Neural progenitor cell (in vitro differentiated cells): ENCODE results near the gene CACNA1B.

Experiments used
- CTCF ChIP-seq: fragments of 200-600 bp; sonication (generic); IDR thresholded peaks from 2 replicates; pipeline ENCODE4 v1.5.1; 2017; ENCODE audit warnings: antibody characterized with exemption, mild to moderate bottlenecking
- EZH2 ChIP-seq: fragments of 200-600 bp; sonication (generic); IDR thresholded peaks from 2 replicates; pipeline ENCODE4 v1.6.1; 2017; ENCODE audit warnings: antibody characterized with exemption, mild to moderate bottlenecking, moderate library complexity
- EZH2phosphoT487 ChIP-seq: fragments of 200-600 bp; sonication (generic); IDR thresholded peaks from 2 replicates; pipeline ENCODE4 v1.6.1; 2017; ENCODE audit warnings: antibody characterized with exemption

DNA sequence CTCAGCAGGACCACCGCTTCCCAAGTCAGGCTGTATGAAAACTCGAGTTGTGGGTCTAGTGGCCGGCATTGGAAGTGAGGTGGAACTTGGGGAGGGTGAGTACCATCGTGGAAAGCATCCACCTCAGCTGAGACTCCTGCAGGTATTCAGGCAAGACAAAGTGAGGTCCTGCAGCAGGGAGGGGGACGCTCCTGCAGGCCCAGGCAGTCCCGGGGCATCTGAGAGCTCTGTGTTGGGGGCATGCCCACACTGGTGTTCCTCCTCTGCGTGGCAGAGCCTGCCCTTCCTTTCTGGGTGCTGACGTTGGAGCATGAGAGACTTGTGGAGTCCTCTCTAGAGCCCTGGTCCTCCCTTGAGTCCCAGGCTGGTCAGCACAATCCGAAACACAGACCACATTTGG is 187.7 kb downstream of the CACNA1B start:
- TF ChIP-seq EZH2 (no peak), CTCF (no peak), EZH2phosphoT487 (no peak)
